GM19023 (cell line): ENCODE results near the gene TLK2.

Source experiments
- ATAC-seq: cut with Tn5 transposase; IDR thresholded peaks from one replicate; pipeline ENCODE4 v1.9.1; 2021; ENCODE audit warnings: mild to moderate bottlenecking, moderate library complexity; ENCODE audit not compliant: unreplicated experiment

TLK2 gene

GRCh38 chr17:62627219-62627903 lies 148.7 kb downstream of the TLK2 start, which contains the start of gene MRC2:
Gene MRC2 (plus strand): TSS chr17:62627670. CDS start chr17:62627803, 133 bp downstream.
- ATAC-seq: peak; percentile 43

GRCh38 chr17:62627904-62628633 lies 149.4 kb downstream of the TLK2 start:
- peak; percentile 39 for ATAC-seq

GRCh38 chr17:62628831-62629555 lies 150.4 kb downstream of the TLK2 start:
- ATAC-seq: no peak

- ATAC-seq: no peak
Measured at GRCh38 chr17:62629556-62630364, 151.1 kb downstream of the TLK2 start.

GRCh38 chr17:62630365-62631085 lies 151.9 kb downstream of the TLK2 start:
- no peak for ATAC-seq

- no peak for ATAC-seq
Measured at GRCh38 chr17:62631086-62631935, 152.7 kb downstream of the TLK2 start.

GRCh38 chr17:62631936-62632924 lies 153.6 kb downstream of the TLK2 start:
- no peak for ATAC-seq

GRCh38 chr17:62637809-62638208 lies 159.2 kb downstream of the TLK2 start:
- no peak for ATAC-seq

GRCh38 chr17:62641153-62641552 lies 162.5 kb downstream of the TLK2 start:
- no peak for ATAC-seq

- no peak for ATAC-seq
Measured at GRCh38 chr17:62641951-62642350, 163.3 kb downstream of the TLK2 start.

- ATAC-seq: no peak
Measured at GRCh38 chr17:62643496-62643895, 164.9 kb downstream of the TLK2 start.

- no peak for ATAC-seq
Measured at GRCh38 chr17:62644487-62645173, 166.0 kb downstream of the TLK2 start.

GRCh38 chr17:62648251-62648955 lies 169.8 kb downstream of the TLK2 start:
- ATAC-seq: no peak

- no peak for ATAC-seq
Measured at GRCh38 chr17:62648956-62649294, 170.3 kb downstream of the TLK2 start.

GRCh38 chr17:62649570-62649969 lies 170.9 kb downstream of the TLK2 start:
- no peak for ATAC-seq

- ATAC-seq: no peak
Measured at GRCh38 chr17:62650587-62650986, 172.0 kb downstream of the TLK2 start.
